Keratinocyte (primary cell): ENCODE results near the gene IFI27. TPM values are rescaled to one million over a fixed set of nuclear protein-coding genes. Genes with fewer than 3 reads are reported as not detected.

Experiments used
- DNase-seq: peaks from one replicate; pipeline ENCODE4 v3.0.0-alpha.2; 2011; ENCODE audit warnings: low read depth, missing footprints, low spot score
- FAIRE-seq: peaks from 2 replicates; lab custom pipeline; 2011; peaks lifted over from hg19 to GRCh38; lab: Jason Lieb, UNC
- H2AFZ ChIP-seq: 2 replicates; pipeline ENCODE4 v1.6.0; 2012; ENCODE audit warnings: low read length, control low read depth, inconsistent platforms; ENCODE audit not compliant: control insufficient read depth
- H3K27ac ChIP-seq: 2 replicates; pipeline ENCODE4 v1.5.1; 2011; ENCODE audit warnings: low read length; ENCODE audit not compliant: control insufficient read depth, insufficient read depth
- H3K27me3 ChIP-seq: 3 replicates; pipeline ENCODE4 v1.6.0; 2011; ENCODE audit warnings: low read length; ENCODE audit not compliant: control insufficient read depth, insufficient read depth; ENCODE audit errors: extremely low read depth
- H3K36me3 ChIP-seq, 2 experiments: 2 replicates in 1 of 2; 3 replicates in 1 of 2; pipeline ENCODE4 v1.5.1; 2011; ENCODE audit warnings: low read length in 2 of 2, mild to moderate bottlenecking in 1 of 2; ENCODE audit not compliant: control insufficient read depth in 2 of 2, insufficient read depth in 2 of 2; ENCODE audit errors: extremely low read depth in 1 of 2
- H3K4me1 ChIP-seq: 3 replicates; pipeline ENCODE4 v1.5.1; 2011; ENCODE audit warnings: low read length; ENCODE audit not compliant: control insufficient read depth, insufficient read depth; ENCODE audit errors: extremely low read depth
- H3K4me2 ChIP-seq: 3 replicates; pipeline ENCODE4 v1.6.0; 2011; ENCODE audit warnings: low read depth, low read length; ENCODE audit not compliant: control insufficient read depth, insufficient read depth; ENCODE audit errors: extremely low read depth
- H3K4me3 ChIP-seq, 3 experiments: fragments of 200-600 bp in 1 of 3; sonication (generic) in 1 of 3; 2 replicates in 2 of 3; 3 replicates in 1 of 3; pipeline ENCODE4 v1.5.1; 2011 to 2016; ENCODE audit warnings: low read length in 3 of 3, mild to moderate bottlenecking in 3 of 3, control low read depth in 2 of 3, inconsistent platforms in 1 of 3, low read depth in 1 of 3, mixed read lengths in 1 of 3, mixed run types in 1 of 3, moderate library complexity in 1 of 3; ENCODE audit not compliant: control insufficient read depth in 2 of 3, insufficient read depth in 2 of 3; ENCODE audit errors: extremely low read depth in 1 of 3
- H3K79me2 ChIP-seq: 2 replicates; pipeline ENCODE4 v1.6.0; 2012; ENCODE audit warnings: low read length; ENCODE audit not compliant: control insufficient read depth, insufficient read depth
- H3K9ac ChIP-seq: 3 replicates; pipeline ENCODE4 v1.6.0; 2011; ENCODE audit warnings: low read length; ENCODE audit not compliant: control insufficient read depth, insufficient read depth; ENCODE audit errors: extremely low read depth
- H3K9me1 ChIP-seq: 3 replicates; pipeline ENCODE4 v1.6.0; 2011; ENCODE audit warnings: low read length; ENCODE audit not compliant: control insufficient read depth, insufficient read depth; ENCODE audit errors: extremely low read depth
- H3K9me3 ChIP-seq: 2 replicates; pipeline ENCODE4 v1.5.1; 2012; ENCODE audit warnings: low read depth, low read length; ENCODE audit not compliant: control insufficient read depth
- H4K20me1 ChIP-seq: 3 replicates; pipeline ENCODE4 v1.6.0; 2011; ENCODE audit warnings: low read length; ENCODE audit not compliant: control insufficient read depth, insufficient read depth; ENCODE audit errors: extremely low read depth
- CTCF ChIP-seq, 3 experiments: IDR thresholded peaks in 1 of 3; conservative IDR thresholded peaks in 1 of 3; optimal IDR thresholded peaks in 1 of 3; 2 replicates in 2 of 3; 3 replicates in 1 of 3; pipeline versions ENCODE3 to v1.5.1; 2011; ENCODE audit warnings: low read length in 3 of 3, mild to moderate bottlenecking in 3 of 3, moderate library complexity in 2 of 3, control low read depth in 1 of 3, inconsistent platforms in 1 of 3; ENCODE audit not compliant: insufficient read depth in 2 of 3; ENCODE audit errors: extremely low read depth in 1 of 3
- EZH2 ChIP-seq: IDR thresholded peaks from one replicate; pipeline ENCODE4 v1.6.1; 2012; ENCODE audit warnings: inconsistent platforms, mild to moderate bottlenecking, low read length, moderate library complexity
- dilution Hi-C: fragments of 300-500 bp; cut with MboI; formaldehyde crosslinking; loops from one replicate; pipeline ENCODE4 v1.7.0; 2020; ENCODE audit warnings: low sequenced_read_pairs; ENCODE audit not compliant: extremely low pct_ligation_motif_present
- polyA plus RNA-seq, 5 experiments: library from polyadenylated mRNA; depleted of rRNA in 3 of 5; stranded (reverse) in 3 of 5; stranded (forward) in 1 of 5; unstranded in 1 of 5; fragments of >200 nt; gene quantifications; 1 replicate in 1 of 5; 2 replicates in 3 of 5; 3 replicates in 1 of 5; pipeline versions ENCODE4 v1.2.1 to v1.2.3, GENCODE V29; 2011 to 2012; ENCODE audit warnings: missing spikeins in 2 of 5, low read depth in 1 of 5, low replicate concordance in 1 of 5

IFI27 gene
- polyA plus RNA-seq, 1 donor (not counting 4 experiments of a cell fraction or from before 2014, with no cell fraction given), result 1,132 TPM

- Histone ChIP-seq H3K4me2 (no peak overlapping the region), H3K9ac (no peak overlapping the region), H3K36me3 (no peaks in the 10 kb centered on the region), H3K27me3 (peaks cover 8% of the 10 kb centered on the region), H3K79me2 (peaks cover 12% of the 10 kb centered on the region), H3K9me1 (no peaks in the 10 kb centered on the region), H3K27ac (no peak overlapping the region), H2AFZ (no peak overlapping the region), H3K4me1 (peaks cover 17% of the 10 kb centered on the region), H3K4me3 (no peak overlapping the region), H4K20me1 (no peaks in the 10 kb centered on the region), H3K9me3 (no peaks in the 10 kb centered on the region)
- no peak for DNase-seq
- no peak for TF ChIP-seq EZH2
- TF ChIP-seq CTCF (optimal IDR thresholded peaks at IDR 0.05 in 1 of 3, IDR thresholded peaks at IDR 0.05 in 1 of 3, conservative IDR thresholded peaks at IDR 0.05 in 1 of 3; ENCODE audit: extremely low read depth in 1 of 3, insufficient read depth in 2 of 3, low read length in 3 of 3), result no peak
- dilution Hi-C loops, result no loop called here
- no peak for FAIRE-seq
Measured at GRCh38 chr14:94113490-94113889, 3.0 kb downstream of the IFI27 start.

DNA sequence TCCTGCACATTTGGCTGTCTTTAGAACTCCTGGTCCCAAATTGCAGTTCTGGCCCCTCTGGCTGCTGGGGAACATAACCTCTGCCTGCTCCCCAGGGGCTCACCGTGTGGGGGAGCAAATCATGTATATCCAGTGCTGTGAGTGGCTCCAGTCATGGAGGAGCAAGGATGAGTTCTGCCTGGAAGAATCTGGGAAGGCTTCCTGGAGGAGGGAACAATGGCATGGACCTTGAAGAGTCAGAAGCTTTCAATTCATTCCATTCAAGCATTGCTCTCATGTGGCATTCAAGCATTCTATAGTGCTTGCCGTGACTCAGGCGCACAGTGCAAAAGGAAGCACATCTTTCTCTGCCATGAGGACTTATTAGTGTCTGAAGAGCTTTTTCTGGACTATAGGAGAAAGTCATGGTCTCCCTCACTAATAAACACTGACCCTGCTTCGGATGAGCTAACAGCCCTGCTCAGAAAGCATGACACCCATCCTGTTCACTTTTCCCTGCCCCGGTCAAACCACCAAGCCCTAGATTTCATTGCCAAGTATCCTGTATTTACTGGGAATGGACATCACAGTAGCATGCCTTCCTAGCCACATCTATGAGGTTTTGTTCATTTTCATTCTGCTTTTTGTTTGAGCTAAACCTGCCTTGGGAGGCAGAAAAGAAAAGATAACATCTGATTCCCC, 3.5 kb downstream of the IFI27 start:
- H3K4me1 ChIP-seq, result peaks cover 17% of the 10 kb centered on the region
- H3K27ac ChIP-seq, result no peak overlapping the region
- dilution Hi-C loops, result no loop called here
- H3K9me3 ChIP-seq, result no peaks in the 10 kb centered on the region
- no peaks in the 10 kb centered on the region for H3K36me3 ChIP-seq
- no peaks in the 10 kb centered on the region for H4K20me1 ChIP-seq
- H3K4me2 ChIP-seq, result no peak overlapping the region
- TF ChIP-seq CTCF (optimal IDR thresholded peaks at IDR 0.05 in 1 of 3, IDR thresholded peaks at IDR 0.05 in 1 of 3, conservative IDR thresholded peaks at IDR 0.05 in 1 of 3; ENCODE audit: extremely low read depth in 1 of 3, insufficient read depth in 2 of 3, low read length in 3 of 3), result no peak
- TF ChIP-seq EZH2, result no peak
- H3K9me1 ChIP-seq, result no peaks in the 10 kb centered on the region
- FAIRE-seq (no peak), DNase-seq (no peak)
- no peak overlapping the region for H2AFZ ChIP-seq
- no peak overlapping the region for H3K4me3 ChIP-seq
- H3K9ac ChIP-seq, result no peak overlapping the region
- peaks cover 12% of the 10 kb centered on the region for H3K79me2 ChIP-seq
- peaks cover 8% of the 10 kb centered on the region for H3K27me3 ChIP-seq
